ENCODE data around the gene SMOC1. TPM values are rescaled to one million over a fixed set of nuclear protein-coding genes. Genes with fewer than 3 reads are reported as not detected.

The SMOC1 gene
- total RNA-seq, 1 donor from 2014 or later: 89.3 TPM

- H3K27me3 ChIP-seq: no peaks in the 10 kb centered on the region
- no peak overlapping the region for H3K9ac ChIP-seq
- DNase-seq (ENCODE audit: low spot score): peak; percentile 27
- Mint-ChIP-seq H3K9me3 (no peaks in the 10 kb centered on the region), H3K36me3 (no peaks in the 10 kb centered on the region), H3K27ac (no peak overlapping the region), H3K27me3 (ENCODE audit: insufficient read depth, low read depth) (peaks cover 17% of the 10 kb centered on the region), H3K4me3 (no peak overlapping the region), H3K4me1 (peaks cover 51% of the 10 kb centered on the region)
- H3K27ac ChIP-seq: no peak overlapping the region
- H3K36me3 ChIP-seq: no peaks in the 10 kb centered on the region
- no peaks in the 10 kb centered on the region for H3K79me2 ChIP-seq (ENCODE audit: low read depth)
- H3K4me2 ChIP-seq: no peak overlapping the region
- no peak overlapping the region for H2AFZ ChIP-seq (replicated peaks)
- TF ChIP-seq EZH2phosphoT487 (IDR thresholded peaks at IDR 0.05) (no peak), CTCF (IDR thresholded peaks at IDR 0.05) (no peak), EZH2 (IDR thresholded peaks at IDR 0.05) (no peak)
- peaks cover 35% of the 10 kb centered on the region for H3K4me1 ChIP-seq
- H3F3A ChIP-seq (ENCODE audit: low read depth): peaks cover 9% of the 10 kb centered on the region
- no peak overlapping the region for H3K4me3 ChIP-seq
- H4K20me1 ChIP-seq (ENCODE audit: low read depth): no peaks in the 10 kb centered on the region
- H3K9me3 ChIP-seq (ENCODE audit: low read depth): no peaks in the 10 kb centered on the region
Measured at GRCh38 chr14:69850086-69850735, 29.0 kb upstream of the SMOC1 start.

- no peak overlapping the region for H3K4me3 ChIP-seq
- no peak overlapping the region for H3K27ac ChIP-seq
- H3K9ac ChIP-seq: no peak overlapping the region
- H3K79me2 ChIP-seq (ENCODE audit: low read depth): no peaks in the 10 kb centered on the region
- no peak for DNase-seq (ENCODE audit: low spot score)
- H2AFZ ChIP-seq (replicated peaks): no peak overlapping the region
- Mint-ChIP-seq H3K9me3 (no peaks in the 10 kb centered on the region), H3K4me3 (no peak overlapping the region), H3K27me3 (ENCODE audit: insufficient read depth, low read depth) (peaks cover 12% of the 10 kb centered on the region), H3K36me3 (no peaks in the 10 kb centered on the region), H3K27ac (no peak overlapping the region), H3K4me1 (peaks cover 46% of the 10 kb centered on the region)
- no peaks in the 10 kb centered on the region for H4K20me1 ChIP-seq (ENCODE audit: low read depth)
- H3K27me3 ChIP-seq: no peaks in the 10 kb centered on the region
- H3K36me3 ChIP-seq: no peaks in the 10 kb centered on the region
- H3F3A ChIP-seq (ENCODE audit: low read depth): peaks cover 9% of the 10 kb centered on the region
- H3K4me2 ChIP-seq: no peak overlapping the region
- H3K4me1 ChIP-seq: peaks cover 31% of the 10 kb centered on the region
- TF ChIP-seq EZH2 (IDR thresholded peaks at IDR 0.05) (no peak), CTCF (IDR thresholded peaks at IDR 0.05) (no peak), EZH2phosphoT487 (IDR thresholded peaks at IDR 0.05) (no peak)
- no peaks in the 10 kb centered on the region for H3K9me3 ChIP-seq (ENCODE audit: low read depth)
Measured at GRCh38 chr14:69850736-69851112, 28.5 kb upstream of the SMOC1 start.

- DNase-seq (ENCODE audit: low spot score): no peak
- TF ChIP-seq EZH2 (IDR thresholded peaks at IDR 0.05) (no peak), CTCF (IDR thresholded peaks at IDR 0.05) (no peak), EZH2phosphoT487 (IDR thresholded peaks at IDR 0.05) (no peak)
- H3F3A ChIP-seq (ENCODE audit: low read depth): peaks cover 9% of the 10 kb centered on the region
- no peak overlapping the region for H2AFZ ChIP-seq (replicated peaks)
- no peak overlapping the region for H3K4me3 ChIP-seq
- Mint-ChIP-seq H3K27ac (peak overlapping the region; percentile 29), H3K4me3 (no peak overlapping the region), H3K4me1 (peaks cover 45% of the 10 kb centered on the region), H3K27me3 (ENCODE audit: insufficient read depth, low read depth) (peaks cover 9% of the 10 kb centered on the region), H3K36me3 (no peaks in the 10 kb centered on the region), H3K9me3 (peaks cover 3% of the 10 kb centered on the region)
- H3K36me3 ChIP-seq: no peaks in the 10 kb centered on the region
- H3K4me1 ChIP-seq: peaks cover 29% of the 10 kb centered on the region
- peak overlapping the region; percentile 7 for H3K4me2 ChIP-seq
- H3K79me2 ChIP-seq (ENCODE audit: low read depth): no peaks in the 10 kb centered on the region
- no peaks in the 10 kb centered on the region for H3K27me3 ChIP-seq
- no peak overlapping the region for H3K9ac ChIP-seq
- H4K20me1 ChIP-seq (ENCODE audit: low read depth): no peaks in the 10 kb centered on the region
- H3K9me3 ChIP-seq (ENCODE audit: low read depth): no peaks in the 10 kb centered on the region
- no peak overlapping the region for H3K27ac ChIP-seq
Measured at GRCh38 chr14:69852531-69853321, 26.5 kb upstream of the SMOC1 start.
